Heart right ventricle (tissue), 16 donors: ENCODE data around the gene EFCAB12. TPM values are rescaled to one million over a fixed set of nuclear protein-coding genes. Genes with fewer than 3 reads are reported as not detected.
A peak's percentile ranks its signal among the peaks of the same experiment; 100 is the strongest.

ENCODE experiments used
- ATAC-seq, 8 donors: fragments of 200-7000 bp; cut with Tn5 transposase; one replicate each; pipeline ENCODE4 v1.9.1; 2020; ENCODE audit warnings: mild to moderate bottlenecking in 8 of 8, moderate library complexity in 8 of 8, moderate number of reproducible peaks in 1 of 8
- DNase-seq, 2 donors: peaks; one replicate each; pipeline ENCODE4 v3.0.0-alpha.2; 2020
- H3K27ac ChIP-seq, 10 donors: fragments of 200-600 bp; sonication (generic) in 2 of 10; one replicate each; pipeline versions ENCODE4 v1.5.0 to v1.8.0; 2020 to 2022; ENCODE audit warnings: mild to moderate bottlenecking in 3 of 10
- H3K27me3 ChIP-seq, 7 donors: fragments of 200-600 bp; one replicate each; pipeline ENCODE4 v1.8.0; 2021 to 2022; ENCODE audit warnings: mild to moderate bottlenecking in 2 of 7
- H3K36me3 ChIP-seq, 9 donors: fragments of 200-600 bp; sonication (generic) in 1 of 9; one replicate each; pipeline versions ENCODE4 v1.5.0 to v1.8.0; 2020 to 2022; ENCODE audit warnings: mild to moderate bottlenecking in 2 of 9
- H3K4me1 ChIP-seq, 9 donors: fragments of 200-600 bp; sonication (generic) in 1 of 9; one replicate each; pipeline versions ENCODE4 v1.5.0 to v1.8.0; 2020 to 2022; ENCODE audit warnings: mild to moderate bottlenecking in 4 of 9
- H3K4me3 ChIP-seq, 10 donors: fragments of 200-600 bp; sonication (generic) in 2 of 10; one replicate each; pipeline versions ENCODE4 v1.5.0 to v1.8.0; 2020 to 2022; ENCODE audit warnings: mild to moderate bottlenecking in 7 of 10, moderate library complexity in 2 of 10
- H3K9me3 ChIP-seq, 11 donors: fragments of 200-600 bp in 10 of 11; sonication (generic) in 2 of 11; one replicate each; pipeline versions ENCODE4 v1.5.0 to v1.8.0; 2013 to 2022; ENCODE audit warnings: mild to moderate bottlenecking in 2 of 11, control low read depth in 1 of 11, moderate library complexity in 1 of 11
- CTCF ChIP-seq, 9 donors: fragments of 200-600 bp; sonication (generic) in 2 of 9; IDR thresholded peaks; one replicate each; pipeline versions ENCODE4 v1.5.0 to v1.8.0; 2021 to 2022; ENCODE audit warnings: antibody characterized with exemption in 9 of 9, mild to moderate bottlenecking in 5 of 9, moderate library complexity in 1 of 9
- WGBS, 2 donors: extraction: QIAGEN DNeasy Blood & Tissue Kit; methylation state at CpG; one replicate each; pipeline ENCODE4 v1.1.7; 2013; ENCODE audit warnings: inconsistent platforms in 1 of 2; 5-methylcytosine and 5-hydroxymethylcytosine counted together
- intact Hi-C, 10 donors: fragments of 100-400 bp; cut with DNase I; formaldehyde crosslinking; loops; one replicate each; pipeline versions ENCODE4 v1.11.1 to v1.14.2; 2022
- polyA plus RNA-seq, 2 donors: library from polyadenylated mRNA; stranded (reverse); fragments of 200-250 nt; gene quantifications; one replicate each; pipeline ENCODE4 v1.2.3, GENCODE V29; 2013
- total RNA-seq, 10 donors: library from RNA; stranded (reverse); fragmentation: NEBNext Ultra II Directional in 3 of 10; extraction: Animal tissue kit (Norgen Biotek cat#: 25700) in 3 of 10; gene quantifications; one replicate each; pipeline versions ENCODE4 v1.2.1 to v1.2.4, GENCODE V29; 2021 to 2023
- donor health status: Arrhythmogenic right ventricular cardiomyopathy.
- donor health status: ischemic (EF 13 %, LVEDD 7.1; RV severe dilation, severe dysfunction).
- donor health status: healthy with polysubstance abuse.
- donor health status: DM: no; HTN: yes; CAD: no.
- donor health status: DM: no; HTN: no; CAD: no.
- donor health status: ischemic (EF 25% LVEDD 6.9; RV normal size, moderate dysfunction).
- donor health status: ischemic (EF 25% LVEDD 5.7; RV mildly dilated, moderate dysfunction).
- donor health status: healthy.
- donor health status: DM: yes; HTN: yes; CAD: no.
- donor health status: Ischemic cardiomyopathy.
- donor health status: ischemic (EF 35%, LVEDD 5.7; RV mildly dilated, moderate dysfunction).
- donor health status: nonischemic (EF 11% LVEDD 7.7; RV severe dilation, severe dysfunction).
- donor health status: DM: yes; HTN: yes; CAD: no.
- donor health status: PGD.
- donor health status: ischemic (EF 29% LVEDD 5.4; RV normal size, mild dysfunction).
- donor health status: nonischemic (EF 23%, LVEDD 6.1; RV moderate dilation, normal function).

EFCAB12 gene
- total and polyA plus RNA-seq, 12 donors, result 0.10 to 0.23 (median 0.15) TPM; not detected in 7

- Histone ChIP-seq H3K27ac (peak overlapping the region in 1 of 10 donors; percentile 80), H3K9me3 (no peaks in the 10 kb centered on the region), H3K36me3 (peaks cover 0 to 51% (median 31%) of the 10 kb centered on the region in 9 donors), H3K4me3 (no peak overlapping the region), H3K4me1 (peaks cover 0 to 25% (median 18%) of the 10 kb centered on the region in 9 donors), H3K27me3 (no peaks in the 10 kb centered on the region)
- DNase-seq (no peak), ATAC-seq (no peak)
- WGBS, 2 donors, result 90 to 93% methylated on average over 4 of the region's 4 CpGs
- TF ChIP-seq CTCF (IDR thresholded peaks at IDR 0.05), result no peak
- intact Hi-C loops, result no loop called here
Measured at GRCh38 chr3:129429602-129430001, 1.2 kb upstream of the EFCAB12 start.

GRCh38 chr3:129429080-129429451 is 630 bp upstream of the EFCAB12 start:
- 63 to 80% methylated on average over 3 of the region's 3 CpGs for WGBS, 2 donors
- intact Hi-C loops, result no loop called here
- Histone ChIP-seq H3K9me3 (no peaks in the 10 kb centered on the region), H3K4me1 (peaks cover 0 to 19% (median 14%) of the 10 kb centered on the region in 9 donors), H3K36me3 (peaks cover 0 to 46% (median 31%) of the 10 kb centered on the region in 9 donors), H3K4me3 (peak overlapping the region in 6 of 10 donors; percentile 35 to 74 (median 57)), H3K27me3 (no peaks in the 10 kb centered on the region), H3K27ac (peak overlapping the region in 6 of 10 donors; percentile 4 to 80 (median 69))
- DNase-seq, result no peak
- ATAC-seq, result no peak
- no peak for TF ChIP-seq CTCF (IDR thresholded peaks at IDR 0.05)

- DNase-seq (no peak), ATAC-seq (peak in 3 of 8 donors; percentile 20 to 33 (median 20))
- H3K4me1 ChIP-seq, result peaks cover 0 to 18% (median 13%) of the 10 kb centered on the region in 9 donors
- peak overlapping the region; percentile 14 to 74 (median 56) for H3K4me3 ChIP-seq
- H3K27me3 ChIP-seq, result no peaks in the 10 kb centered on the region
- intact Hi-C loops, result no loop called here
- no peaks in the 10 kb centered on the region for H3K9me3 ChIP-seq
- 10 to 11% methylated on average over 8 of the region's 8 CpGs for WGBS, 2 donors
- no peak for TF ChIP-seq CTCF (IDR thresholded peaks at IDR 0.05)
- peak overlapping the region in 1 of 10 donors; percentile 80 for H3K27ac ChIP-seq
- H3K36me3 ChIP-seq, result peaks cover 0 to 35% (median 23%) of the 10 kb centered on the region in 9 donors
Measured at GRCh38 chr3:129428007-129428375, 445 bp downstream of the EFCAB12 start.

GRCh38 chr3:129425619-129426018 is 2.8 kb downstream of the EFCAB12 start:
- no peak for TF ChIP-seq CTCF (IDR thresholded peaks at IDR 0.05)
- Histone ChIP-seq H3K27ac (no peak overlapping the region), H3K9me3 (no peaks in the 10 kb centered on the region), H3K36me3 (peaks cover 0 to 11% (median 0%) of the 10 kb centered on the region in 9 donors), H3K4me3 (no peak overlapping the region), H3K4me1 (peaks cover 0 to 18% (median 13%) of the 10 kb centered on the region in 9 donors), H3K27me3 (no peaks in the 10 kb centered on the region)
- ATAC-seq (no peak), DNase-seq (no peak)
- WGBS, 2 donors, result 85 to 89% methylated on average over 2 of the region's 2 CpGs
- intact Hi-C loops, result no loop called here
